ENCODE data around the gene EEIG1. TPM values are rescaled to one million over a fixed set of nuclear protein-coding genes. Genes with fewer than 3 reads are reported as not detected.

EEIG1 gene
- total and polyA plus RNA-seq, 4 donors: 15.2 to 96.3 (median 49.5) TPM

- Histone ChIP-seq H3K4me3 (ENCODE audit: low read depth, low read length) (no peak overlapping the region), H3K27ac (ENCODE audit: low read depth, low read length) (no peak overlapping the region), H3K36me3 (ENCODE audit: control insufficient read depth, insufficient read depth, low read length) (no peaks in the 10 kb centered on the region), H3K27me3 (ENCODE audit: control insufficient read depth, insufficient read depth, low read length) (no peaks in the 10 kb centered on the region), H3K9me3 (ENCODE audit: control insufficient read depth, insufficient read depth, low read length) (no peaks in the 10 kb centered on the region), H3K4me1 (ENCODE audit: control insufficient read depth, insufficient read depth, low read length) (no peaks in the 10 kb centered on the region)
- WGBS (ENCODE audit: insufficient coverage): 78% methylated on average over 6 of the region's 9 CpGs
- no peak for DNase-seq (ENCODE audit: low read depth in 4 of 6, low spot score in 6 of 6)
Measured at GRCh38 chr9:127987103-127987614, 6.4 kb upstream of the EEIG1 start.

GRCh38 chr9:127985011-127985410 is 4.2 kb upstream of the EEIG1 start:
- no peaks in the 10 kb centered on the region for H3K36me3 ChIP-seq (ENCODE audit: control insufficient read depth, insufficient read depth, low read length)
- H3K4me3 ChIP-seq (ENCODE audit: low read depth, low read length): no peak overlapping the region
- H3K27ac ChIP-seq (ENCODE audit: low read depth, low read length): no peak overlapping the region
- WGBS (ENCODE audit: insufficient coverage): 91% methylated on average over 3 of the region's 3 CpGs
- H3K9me3 ChIP-seq (ENCODE audit: control insufficient read depth, insufficient read depth, low read length): no peaks in the 10 kb centered on the region
- H3K4me1 ChIP-seq (ENCODE audit: control insufficient read depth, insufficient read depth, low read length): peaks cover 10% of the 10 kb centered on the region
- DNase-seq (ENCODE audit: low read depth in 4 of 6, low spot score in 6 of 6): no peak
- H3K27me3 ChIP-seq (ENCODE audit: control insufficient read depth, insufficient read depth, low read length): no peaks in the 10 kb centered on the region

GRCh38 chr9:127983847-127984289 is 3.1 kb upstream of the EEIG1 start:
- 88% methylated on average over 6 of the region's 9 CpGs for WGBS (ENCODE audit: insufficient coverage)
- DNase-seq (ENCODE audit: low read depth in 4 of 6, low spot score in 6 of 6): no peak

GRCh38 chr9:127982912-127983311 is 2.1 kb upstream of the EEIG1 start:
- Histone ChIP-seq H3K4me3 (ENCODE audit: low read depth, low read length) (no peak overlapping the region), H3K36me3 (ENCODE audit: control insufficient read depth, insufficient read depth, low read length) (peaks cover 4% of the 10 kb centered on the region), H3K27me3 (ENCODE audit: control insufficient read depth, insufficient read depth, low read length) (no peaks in the 10 kb centered on the region), H3K9me3 (ENCODE audit: control insufficient read depth, insufficient read depth, low read length) (no peaks in the 10 kb centered on the region), H3K27ac (ENCODE audit: low read depth, low read length) (no peak overlapping the region), H3K4me1 (ENCODE audit: control insufficient read depth, insufficient read depth, low read length) (peaks cover 31% of the 10 kb centered on the region)
- 60% methylated on average over 1 of the region's 1 CpG for WGBS (ENCODE audit: insufficient coverage)
- DNase-seq (ENCODE audit: low read depth in 4 of 6, low spot score in 6 of 6): no peak

More at GRCh38 chr9:127983847-127984289, 3.1 kb upstream of the EEIG1 start:
- Histone ChIP-seq H3K4me3 (ENCODE audit: low read depth, low read length) (no peak overlapping the region), H3K4me1 (ENCODE audit: control insufficient read depth, insufficient read depth, low read length) (peaks cover 21% of the 10 kb centered on the region), H3K9me3 (ENCODE audit: control insufficient read depth, insufficient read depth, low read length) (no peaks in the 10 kb centered on the region), H3K27me3 (ENCODE audit: control insufficient read depth, insufficient read depth, low read length) (no peaks in the 10 kb centered on the region), H3K36me3 (ENCODE audit: control insufficient read depth, insufficient read depth, low read length) (no peaks in the 10 kb centered on the region), H3K27ac (ENCODE audit: low read depth, low read length) (no peak overlapping the region)

GRCh38 chr9:127981559-127982121 is 851 bp upstream of the EEIG1 start:
- no peak for DNase-seq (ENCODE audit: low read depth in 4 of 6, low spot score in 6 of 6)
- WGBS (ENCODE audit: insufficient coverage): 59% methylated on average over 10 of the region's 11 CpGs

GRCh38 chr9:127980060-127980705 is 606 bp downstream of the EEIG1 start:
- DNase-seq (ENCODE audit: low read depth in 4 of 6, low spot score in 6 of 6): peak in 1 of 6 donors; percentile 34
- H3K4me1 ChIP-seq (ENCODE audit: control insufficient read depth, insufficient read depth, low read length): peaks cover 58% of the 10 kb centered on the region
- H3K36me3 ChIP-seq (ENCODE audit: control insufficient read depth, insufficient read depth, low read length): peaks cover 13% of the 10 kb centered on the region
- H3K27me3 ChIP-seq (ENCODE audit: control insufficient read depth, insufficient read depth, low read length): no peaks in the 10 kb centered on the region
- H3K9me3 ChIP-seq (ENCODE audit: control insufficient read depth, insufficient read depth, low read length): no peaks in the 10 kb centered on the region
- under 1% methylated on average over 58 of the region's 61 CpGs for WGBS (ENCODE audit: insufficient coverage)
- peak overlapping the region; percentile 87 for H3K4me3 ChIP-seq (ENCODE audit: low read depth, low read length)
- H3K27ac ChIP-seq (ENCODE audit: low read depth, low read length): peak overlapping the region; percentile 87

More at GRCh38 chr9:127981559-127982121, 851 bp upstream of the EEIG1 start:
- H3K27ac ChIP-seq (ENCODE audit: low read depth, low read length): peak overlapping the region; percentile 95
- H3K27me3 ChIP-seq (ENCODE audit: control insufficient read depth, insufficient read depth, low read length): no peaks in the 10 kb centered on the region
- peaks cover 44% of the 10 kb centered on the region for H3K4me1 ChIP-seq (ENCODE audit: control insufficient read depth, insufficient read depth, low read length)
- no peaks in the 10 kb centered on the region for H3K9me3 ChIP-seq (ENCODE audit: control insufficient read depth, insufficient read depth, low read length)
- H3K4me3 ChIP-seq (ENCODE audit: low read depth, low read length): peak overlapping the region; percentile 57
- peaks cover 9% of the 10 kb centered on the region for H3K36me3 ChIP-seq (ENCODE audit: control insufficient read depth, insufficient read depth, low read length)

- no peaks in the 10 kb centered on the region for H3K9me3 ChIP-seq (ENCODE audit: control insufficient read depth, insufficient read depth, low read length)
- H3K4me3 ChIP-seq (ENCODE audit: low read depth, low read length): peak overlapping the region; percentile 87
- peak overlapping the region; percentile 87 for H3K27ac ChIP-seq (ENCODE audit: low read depth, low read length)
- peaks cover 65% of the 10 kb centered on the region for H3K4me1 ChIP-seq (ENCODE audit: control insufficient read depth, insufficient read depth, low read length)
- peak in 3 of 6 donors; percentile 66 to 87 (median 74) for DNase-seq (ENCODE audit: low read depth in 4 of 6, low spot score in 6 of 6)
- H3K27me3 ChIP-seq (ENCODE audit: control insufficient read depth, insufficient read depth, low read length): no peaks in the 10 kb centered on the region
- H3K36me3 ChIP-seq (ENCODE audit: control insufficient read depth, insufficient read depth, low read length): peaks cover 16% of the 10 kb centered on the region
- WGBS (ENCODE audit: insufficient coverage): under 1% methylated on average over 21 of the region's 24 CpGs
Measured at GRCh38 chr9:127979333-127980059, 1.3 kb downstream of the EEIG1 start.

- no peak for DNase-seq (ENCODE audit: low read depth in 4 of 6, low spot score in 6 of 6)
- peak overlapping the region; percentile 87 for H3K27ac ChIP-seq (ENCODE audit: low read depth, low read length)
- no peaks in the 10 kb centered on the region for H3K9me3 ChIP-seq (ENCODE audit: control insufficient read depth, insufficient read depth, low read length)
- peaks cover 70% of the 10 kb centered on the region for H3K4me1 ChIP-seq (ENCODE audit: control insufficient read depth, insufficient read depth, low read length)
- WGBS (ENCODE audit: insufficient coverage): 9% methylated on average over 5 of the region's 5 CpGs
- no peaks in the 10 kb centered on the region for H3K27me3 ChIP-seq (ENCODE audit: control insufficient read depth, insufficient read depth, low read length)
- peaks cover 16% of the 10 kb centered on the region for H3K36me3 ChIP-seq (ENCODE audit: control insufficient read depth, insufficient read depth, low read length)
- H3K4me3 ChIP-seq (ENCODE audit: low read depth, low read length): peak overlapping the region; percentile 87
Measured at GRCh38 chr9:127979015-127979332, 1.8 kb downstream of the EEIG1 start.

- Histone ChIP-seq H3K9me3 (ENCODE audit: control insufficient read depth, insufficient read depth, low read length) (no peaks in the 10 kb centered on the region), H3K27ac (ENCODE audit: low read depth, low read length) (peak overlapping the region; percentile 87), H3K27me3 (ENCODE audit: control insufficient read depth, insufficient read depth, low read length) (no peaks in the 10 kb centered on the region), H3K36me3 (ENCODE audit: control insufficient read depth, insufficient read depth, low read length) (peaks cover 23% of the 10 kb centered on the region), H3K4me1 (ENCODE audit: control insufficient read depth, insufficient read depth, low read length) (peaks cover 79% of the 10 kb centered on the region), H3K4me3 (ENCODE audit: low read depth, low read length) (peak overlapping the region; percentile 87)
- WGBS (ENCODE audit: insufficient coverage): 36% methylated on average over 5 of the region's 12 CpGs
- DNase-seq (ENCODE audit: low read depth in 4 of 6, low spot score in 6 of 6): no peak
Measured at GRCh38 chr9:127977884-127978647, 2.7 kb downstream of the EEIG1 start.
